Activated CD8-positive, alpha-beta memory T cell treated with anti-CD3 and anti-CD28 coated beads for 1 hour (primary cell): Measurements from ENCODE around the gene PLEKHA7.
"Not testable (repeated sequence)": the region's sequence is repeated elsewhere in the genome, so short reads cannot be mapped to it uniquely, and the experiment has no call there.

ENCODE experiments used
- DNase-seq, 2 donors: peaks; one replicate each; pipeline ENCODE4 v3.0.0-alpha.2; 2020; ENCODE audit warnings: low read depth in 1 of 2; ENCODE audit errors: extremely low read depth in 1 of 2

The PLEKHA7 gene

DNA sequence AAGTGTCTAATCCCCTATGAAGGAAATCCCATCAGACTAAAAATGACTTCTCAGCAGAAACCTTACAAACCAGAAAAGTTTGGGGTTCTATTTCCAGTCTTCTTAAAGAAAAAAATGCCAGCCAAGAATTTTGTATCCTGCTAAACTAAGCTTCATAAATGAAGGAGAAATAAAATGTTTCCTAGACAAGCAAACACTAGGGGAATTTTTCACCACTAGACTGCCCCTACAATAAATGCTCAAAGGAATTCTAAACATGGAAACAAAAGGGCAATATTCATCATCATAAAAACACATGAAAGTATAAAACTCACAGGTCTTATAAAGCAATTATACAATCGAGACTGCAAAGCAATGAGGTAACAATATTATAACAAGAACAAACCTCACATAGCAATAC, 124.3 kb downstream of the PLEKHA7 start:
- no peak for DNase-seq

DNA sequence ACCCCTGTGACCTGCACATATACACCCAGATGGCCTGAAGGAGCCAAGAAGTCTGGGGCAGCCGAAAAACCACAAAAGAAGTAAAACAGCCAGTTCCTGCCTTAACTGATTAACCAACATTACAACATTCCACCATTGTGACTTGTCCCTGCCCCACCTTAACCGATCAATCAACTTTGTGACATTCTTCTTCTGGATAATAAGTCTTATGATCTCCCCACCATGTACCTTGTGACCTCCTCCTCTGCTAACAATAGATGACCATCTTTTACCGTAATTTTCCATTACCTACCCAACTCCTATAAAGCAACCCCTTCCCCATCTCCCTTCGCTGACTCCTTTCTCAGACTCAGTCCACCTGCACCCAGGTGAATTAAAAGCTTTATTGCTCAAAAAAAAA, 125.2 kb downstream of the PLEKHA7 start:
- DNase-seq: not testable (repeated sequence)

DNA sequence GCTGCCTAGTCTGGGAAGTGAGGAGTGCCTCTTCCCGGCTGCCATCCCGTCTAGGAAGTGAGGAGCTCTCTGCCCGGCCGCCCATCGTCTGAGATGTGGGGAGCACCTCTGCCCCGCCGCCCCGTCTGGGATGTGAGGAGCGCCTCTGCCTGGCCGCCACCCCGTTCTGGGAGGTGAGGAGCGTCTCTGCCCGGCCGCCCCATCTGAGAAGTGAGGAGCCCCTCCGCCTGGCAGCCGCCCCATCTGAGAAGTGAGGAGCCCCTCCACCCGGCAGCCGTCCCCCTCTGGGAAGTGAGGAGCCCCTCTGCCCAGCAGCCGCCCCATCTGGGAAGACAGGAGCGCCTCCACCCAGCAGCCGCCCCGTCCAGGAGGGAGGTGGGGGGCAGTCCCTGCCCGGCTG, 126.3 kb downstream of the PLEKHA7 start:
- DNase-seq: not testable (repeated sequence)

DNA sequence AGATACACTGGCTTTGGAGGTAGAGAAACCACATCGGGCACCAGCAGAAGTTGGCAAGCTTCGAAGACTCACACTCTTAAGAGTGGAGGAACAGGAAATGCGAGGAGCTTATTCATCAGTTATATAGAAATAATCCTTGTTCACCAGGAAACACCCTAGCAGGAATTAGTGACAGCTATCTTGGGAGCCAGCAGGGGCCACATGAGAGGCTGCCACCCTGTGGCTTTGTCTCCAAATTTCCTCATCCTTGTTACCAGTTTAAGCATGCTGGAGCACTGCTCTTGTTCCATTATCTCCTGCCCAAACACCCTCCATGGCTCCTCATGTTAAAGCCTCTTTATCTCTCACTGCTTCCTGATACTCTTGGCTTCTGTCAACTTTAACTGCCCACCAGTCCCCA, 131.0 kb downstream of the PLEKHA7 start:
- DNase-seq: no peak

DNA sequence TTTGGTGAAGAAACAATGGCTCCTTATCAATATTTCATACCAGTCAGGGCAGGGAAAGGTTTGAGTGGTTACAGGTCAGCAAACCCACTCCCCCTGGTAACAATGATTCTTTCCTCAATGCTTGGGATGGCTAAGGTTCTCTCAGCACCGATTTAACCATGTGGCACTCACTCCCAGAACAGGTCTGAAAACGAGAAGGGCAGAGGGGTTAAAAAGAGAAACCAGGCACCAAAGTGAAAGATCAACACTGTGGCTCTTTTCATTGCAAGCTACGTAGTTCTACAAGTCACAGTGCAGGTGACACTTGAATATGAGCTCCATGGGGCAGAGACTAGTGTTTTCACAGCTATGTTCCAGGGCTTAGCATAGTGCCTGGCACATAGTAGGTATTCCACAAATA, 132.4 kb downstream of the PLEKHA7 start:
- DNase-seq: no peak

DNA sequence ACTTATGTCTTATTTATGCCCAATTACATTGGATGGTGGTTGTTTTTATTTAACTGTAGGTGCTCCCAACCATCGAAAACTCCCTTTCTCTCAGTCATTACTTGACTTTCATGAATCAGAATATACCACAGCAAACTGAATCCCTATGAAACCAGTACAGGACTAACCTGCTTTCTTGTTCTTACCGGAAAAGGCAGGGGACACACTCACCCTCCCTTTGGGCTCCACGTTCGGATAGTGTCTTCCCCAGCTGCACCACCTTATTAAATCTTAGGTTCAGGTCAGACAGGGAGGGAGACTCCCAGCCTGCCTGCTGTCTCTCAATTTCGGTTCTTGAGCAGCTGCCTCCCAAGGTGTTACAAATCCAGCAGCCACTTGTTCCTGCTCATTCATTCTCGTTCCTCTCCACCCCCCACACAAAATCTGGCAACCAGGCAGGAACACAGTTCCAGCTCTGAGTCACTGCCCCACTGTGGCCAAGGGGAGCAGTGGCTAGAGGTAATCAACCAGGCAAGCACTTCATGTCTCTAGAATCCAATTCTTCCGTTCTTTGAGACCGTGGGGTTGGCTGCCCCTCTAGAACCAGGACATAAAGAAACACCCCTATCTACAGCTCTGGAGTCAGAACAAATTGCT, 133.0 kb downstream of the PLEKHA7 start:
- DNase-seq: no peak

DNA sequence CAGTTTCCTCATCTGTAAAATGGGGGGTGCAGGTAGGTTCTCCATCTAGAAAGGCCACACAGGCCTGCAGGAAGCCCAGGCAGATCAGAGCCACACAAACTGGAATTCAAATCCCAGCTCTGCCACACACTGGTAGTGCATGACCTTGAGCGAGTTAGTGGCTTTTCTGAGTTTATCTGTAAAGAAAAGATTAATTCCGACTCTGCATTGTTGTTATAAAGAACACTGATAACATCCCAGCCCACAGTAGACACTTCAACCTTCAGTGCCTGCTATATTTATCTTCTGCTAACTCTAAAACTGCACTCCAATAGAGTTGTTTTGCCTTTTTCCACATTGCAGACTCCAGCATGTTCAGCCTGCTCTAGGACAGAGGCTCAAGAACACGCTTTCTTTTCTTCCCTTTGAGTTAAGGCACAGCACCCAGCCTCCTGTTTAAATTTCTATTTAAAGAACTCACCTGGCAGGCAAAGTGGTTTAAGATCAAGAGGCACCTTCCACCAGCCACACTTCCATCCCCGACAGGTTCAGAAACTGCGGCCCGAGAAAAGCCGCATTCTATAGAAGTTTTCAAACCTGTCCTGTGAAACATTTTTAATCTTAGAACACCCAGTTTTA, 133.9 kb downstream of the PLEKHA7 start:
- DNase-seq: no peak

DNA sequence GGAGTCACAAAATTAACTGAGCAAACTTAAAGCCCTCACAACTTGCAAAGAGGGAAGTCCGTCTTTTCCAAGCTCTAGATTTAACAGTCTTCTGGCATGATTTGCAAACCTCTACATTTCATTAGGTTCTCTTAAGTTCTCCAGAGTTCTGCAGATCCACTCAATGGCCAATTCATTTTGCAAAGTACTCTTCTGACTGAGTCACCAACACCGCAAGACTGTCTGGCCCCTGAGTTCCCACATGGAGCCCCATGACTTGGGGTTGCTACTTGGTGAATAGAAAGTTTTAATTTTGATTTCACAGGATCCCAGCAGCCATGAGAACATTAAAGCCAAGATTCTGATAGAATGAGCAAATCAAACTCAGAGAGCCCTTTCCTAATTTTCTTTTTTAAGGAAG, 134.5 kb downstream of the PLEKHA7 start:
- DNase-seq: no peak

DNA sequence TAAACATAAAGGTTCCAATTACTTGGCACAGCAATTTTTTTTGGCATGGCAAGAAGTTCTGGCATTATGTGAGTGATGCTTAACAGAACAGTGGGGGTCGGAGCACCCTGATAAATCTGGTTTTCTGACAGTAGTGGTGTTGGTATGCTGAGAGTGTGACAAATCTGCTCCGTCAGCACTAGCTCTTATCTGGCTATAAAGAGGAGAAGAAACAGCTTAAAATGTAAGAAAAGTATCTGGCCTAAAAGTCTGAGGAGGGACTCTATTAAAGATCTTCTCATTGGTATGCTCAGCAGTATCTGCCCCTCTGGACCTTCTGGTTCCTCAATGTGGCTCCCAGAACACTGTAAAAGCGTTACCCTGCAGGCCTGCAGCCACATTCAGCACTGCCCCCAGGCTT, 137.4 kb downstream of the PLEKHA7 start:
- no peak for DNase-seq

DNA sequence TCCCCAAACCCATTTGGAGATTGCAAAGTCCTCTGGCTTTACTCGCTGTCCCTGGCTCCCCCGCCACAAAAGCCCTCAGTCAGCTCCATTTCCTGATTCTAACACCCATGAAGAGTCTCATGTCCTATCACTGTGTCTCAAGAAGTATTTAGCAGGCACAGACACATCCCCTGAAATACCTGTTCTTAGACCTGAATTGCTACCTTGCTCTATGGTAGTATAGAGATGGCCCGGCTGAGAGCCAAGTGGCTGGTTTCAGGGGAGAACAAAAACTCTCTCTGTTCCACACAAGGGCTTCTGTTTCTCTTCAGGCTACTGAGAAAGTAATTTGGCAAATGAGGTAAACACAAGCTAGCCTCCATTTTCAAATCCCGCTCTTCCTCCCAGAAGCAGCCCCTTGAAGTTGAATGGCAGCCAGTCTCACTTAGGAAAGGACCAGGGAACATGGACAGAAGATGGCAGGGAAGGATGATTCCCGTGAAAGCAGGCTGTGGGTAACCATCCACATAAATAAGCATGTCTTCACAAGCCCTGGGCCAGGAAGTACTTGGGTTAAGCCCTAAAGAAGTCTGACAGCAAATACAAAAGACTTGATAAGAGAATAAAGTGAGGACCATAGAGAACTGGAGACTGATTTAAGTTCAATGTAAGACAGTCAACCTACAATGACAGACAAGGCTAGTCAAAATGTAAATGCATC, 138.0 kb downstream of the PLEKHA7 start:
- DNase-seq: no peak

DNA sequence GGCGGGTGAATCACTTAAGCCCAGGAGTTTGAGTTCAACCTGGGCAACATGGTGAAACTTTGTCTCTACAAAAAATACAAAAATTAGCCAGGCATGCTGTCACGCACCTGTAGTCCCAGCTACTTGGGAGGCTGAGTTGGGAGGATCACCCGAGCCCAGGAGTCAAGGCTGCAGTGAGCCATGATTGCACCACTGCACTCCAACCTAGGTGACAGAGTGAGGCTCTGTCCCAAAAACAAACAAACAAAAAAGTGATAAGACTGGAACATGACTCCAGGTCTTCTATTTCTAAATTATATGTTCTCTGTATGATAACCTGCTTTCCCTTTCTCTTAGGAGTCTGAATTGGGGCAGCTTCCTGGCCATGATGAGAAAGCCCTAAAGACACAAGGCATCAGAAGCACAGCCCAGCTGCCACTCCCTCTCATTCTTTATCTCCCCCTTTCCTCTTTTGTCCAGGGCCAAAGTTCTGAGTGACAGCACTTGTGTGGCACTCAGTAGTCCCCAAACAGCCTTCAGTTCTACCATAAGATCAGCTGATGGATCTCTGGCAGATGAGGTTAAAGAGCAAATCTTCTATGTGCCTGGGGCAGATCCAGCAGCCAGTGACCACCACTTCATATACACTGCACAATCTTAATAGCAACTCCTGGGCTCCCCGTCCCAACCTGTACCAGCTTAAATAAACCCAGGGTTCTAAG, 139.8 kb downstream of the PLEKHA7 start:
- DNase-seq: no peak

DNA sequence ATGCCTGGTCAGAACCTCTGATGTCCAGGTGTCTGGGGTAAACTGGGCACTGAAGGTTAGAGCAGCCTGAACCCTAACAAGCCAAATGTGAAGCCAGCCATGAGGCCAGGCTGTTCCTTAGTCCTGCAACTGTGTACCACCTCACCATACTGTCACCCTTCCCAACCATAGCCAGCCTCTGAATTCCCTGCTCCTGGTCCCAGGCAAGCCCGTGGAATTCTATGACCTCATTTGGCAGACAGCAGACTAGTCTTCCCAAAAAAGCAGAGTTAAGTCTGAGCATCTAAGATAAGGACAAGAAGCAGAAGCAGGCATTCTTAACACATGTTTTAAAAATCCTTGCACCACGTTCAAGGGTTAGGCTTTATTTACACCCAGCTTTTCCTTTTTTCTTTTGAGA, 140.9 kb downstream of the PLEKHA7 start:
- DNase-seq: no peak

DNA sequence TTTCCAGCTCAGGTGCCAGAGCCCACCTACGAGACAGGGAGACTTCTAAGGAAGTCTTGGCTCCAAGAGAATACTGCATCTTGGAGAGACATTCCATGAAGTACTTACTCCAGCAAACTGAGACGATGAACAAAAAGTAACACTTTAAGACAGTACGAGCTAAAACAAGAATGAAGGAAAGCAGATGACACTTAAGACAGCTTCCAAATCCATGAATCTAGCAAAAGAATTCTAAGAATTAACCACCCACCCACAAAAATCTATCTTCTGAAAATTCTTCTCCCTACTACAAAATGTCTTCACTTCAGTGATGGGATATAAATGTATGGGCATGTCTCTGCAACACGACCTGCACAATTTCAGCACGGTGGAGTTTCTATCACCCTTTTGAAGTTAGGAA, 142.8 kb downstream of the PLEKHA7 start:
- no peak for DNase-seq

DNA sequence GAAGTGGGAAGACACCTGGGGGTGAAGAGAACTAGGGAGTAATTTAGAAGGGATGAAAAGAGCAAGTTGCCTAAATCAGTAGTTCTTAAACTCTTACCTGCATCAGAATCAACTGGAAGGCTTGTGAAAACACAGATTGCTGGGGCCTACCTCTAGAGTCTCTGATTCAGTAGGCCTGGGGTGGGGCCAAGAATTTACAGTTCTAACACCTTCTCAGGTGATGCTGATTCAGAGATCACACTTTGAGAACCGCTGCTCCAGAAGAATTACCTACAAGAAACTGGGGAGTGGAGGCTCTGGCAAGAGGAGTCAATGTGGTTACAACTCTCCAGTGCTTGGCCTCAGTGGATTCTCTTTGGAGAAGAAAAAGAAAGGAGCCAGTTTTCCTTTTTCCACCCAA, 147.1 kb downstream of the PLEKHA7 start:
- DNase-seq: no peak

DNA sequence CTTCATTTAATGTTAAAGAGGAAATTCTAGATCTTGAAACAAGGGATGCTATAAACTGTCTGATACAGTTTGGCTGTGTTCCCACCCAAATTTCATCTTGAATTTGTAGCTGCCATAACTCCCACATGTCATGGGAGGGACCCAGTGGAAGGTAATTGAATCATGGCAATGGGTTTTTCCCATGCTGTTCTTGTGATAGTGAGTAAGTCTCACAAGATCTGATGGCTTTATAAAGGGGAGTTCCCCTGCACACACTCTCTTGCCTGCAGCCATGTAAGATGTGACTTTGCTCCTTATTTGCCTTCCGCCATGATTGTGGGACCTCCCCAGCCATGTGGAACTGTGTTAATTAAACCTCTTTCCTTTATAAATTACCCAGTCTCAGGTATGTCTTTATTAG, 149.8 kb downstream of the PLEKHA7 start:
- DNase-seq: not testable (repeated sequence)

DNA sequence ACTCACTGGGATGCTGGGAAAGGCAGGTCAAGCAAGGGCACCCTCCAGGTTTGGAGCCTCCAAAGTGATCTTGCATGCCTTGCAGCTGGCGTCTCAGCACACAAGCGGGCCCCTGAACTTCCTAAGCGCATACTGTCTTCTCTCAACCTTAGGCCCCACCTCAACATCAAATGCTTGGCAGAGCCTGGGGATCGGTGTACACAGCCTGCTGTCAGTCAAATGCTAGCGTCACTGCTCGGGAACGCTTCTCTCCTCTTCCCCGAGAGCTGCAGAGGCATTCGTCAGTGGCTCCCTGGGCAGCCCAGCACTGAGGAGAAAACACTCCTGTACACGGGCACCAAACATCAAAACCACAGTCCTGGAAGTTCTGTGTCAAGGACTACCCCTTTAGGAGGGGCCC, 150.8 kb downstream of the PLEKHA7 start:
- DNase-seq: no peak

DNA sequence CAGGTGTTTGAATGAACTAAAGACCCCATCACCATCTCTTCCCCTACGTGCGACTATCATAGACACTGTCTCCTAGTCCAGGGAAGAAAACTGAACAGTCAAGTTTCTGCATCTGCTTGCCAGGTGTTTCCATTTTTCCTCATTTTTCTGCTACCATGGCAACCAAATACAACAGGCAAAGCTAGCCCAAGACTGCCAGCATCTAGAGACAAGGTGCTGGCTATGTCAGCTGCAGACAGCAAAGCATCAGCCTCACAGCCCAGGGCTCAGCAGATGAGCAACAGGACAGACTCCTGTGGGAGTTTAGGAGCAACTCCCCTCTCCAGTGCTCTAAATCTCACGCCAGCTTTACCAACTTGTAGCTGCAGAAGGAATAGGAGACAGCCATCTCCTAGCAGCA, 151.5 kb downstream of the PLEKHA7 start:
- DNase-seq: no peak

DNA sequence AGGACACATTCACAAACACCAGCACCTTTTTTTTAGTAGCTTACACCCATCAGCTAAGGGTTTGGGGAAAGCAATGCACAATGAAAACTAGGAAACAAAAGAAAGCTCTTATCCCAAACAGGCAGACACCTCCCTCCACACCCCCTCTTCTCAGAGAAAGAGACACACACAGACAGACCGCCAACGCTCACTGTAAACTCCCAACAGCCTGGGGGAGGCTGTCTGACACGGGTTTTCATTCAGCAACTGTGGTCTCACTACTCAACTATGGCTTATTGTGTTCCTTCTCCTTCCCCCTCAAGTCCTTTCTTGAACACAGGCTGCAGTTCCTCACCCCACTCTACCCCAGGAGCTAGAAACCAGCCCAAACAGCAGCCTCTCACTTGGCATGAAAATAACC, 152.4 kb downstream of the PLEKHA7 start:
- no peak for DNase-seq

DNA sequence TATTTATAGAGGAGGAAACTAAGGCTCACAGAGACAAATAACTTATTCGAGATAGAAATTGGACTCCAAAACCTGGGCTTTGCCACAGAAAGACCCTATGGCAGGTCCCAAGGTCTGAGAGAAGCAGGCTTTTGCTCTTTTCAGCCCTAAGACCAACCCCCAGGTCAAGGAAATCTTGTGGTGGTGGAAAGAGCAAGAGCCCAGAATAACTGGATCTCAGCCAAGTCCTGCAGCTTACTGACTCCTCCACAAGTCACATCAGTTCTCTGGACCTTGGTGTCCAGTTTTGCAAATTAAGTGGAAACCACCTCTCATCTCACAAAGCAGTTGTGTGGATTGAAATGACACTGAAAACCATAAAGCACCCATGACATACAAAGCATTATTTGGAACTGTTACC, 153.6 kb downstream of the PLEKHA7 start:
- no peak for DNase-seq

DNA sequence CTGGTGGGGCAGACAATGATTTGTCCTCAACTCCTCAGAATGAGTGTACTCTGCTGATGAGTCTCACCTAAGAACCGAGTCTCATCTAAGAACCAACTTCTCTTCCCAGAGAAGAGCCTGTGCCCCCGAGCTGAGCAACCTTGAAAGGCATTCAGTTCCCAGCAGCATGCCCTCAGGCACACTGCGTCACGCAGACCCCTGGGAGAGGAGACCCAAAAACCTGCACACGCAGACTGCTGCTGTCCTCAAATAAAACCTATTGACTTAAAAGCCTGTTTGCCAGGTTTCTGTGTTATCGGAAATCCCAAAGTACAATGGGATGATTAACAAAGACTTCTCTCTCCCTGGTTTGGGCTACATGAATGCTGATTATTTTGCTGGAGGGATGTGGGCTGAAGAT, 154.6 kb downstream of the PLEKHA7 start:
- no peak for DNase-seq

DNA sequence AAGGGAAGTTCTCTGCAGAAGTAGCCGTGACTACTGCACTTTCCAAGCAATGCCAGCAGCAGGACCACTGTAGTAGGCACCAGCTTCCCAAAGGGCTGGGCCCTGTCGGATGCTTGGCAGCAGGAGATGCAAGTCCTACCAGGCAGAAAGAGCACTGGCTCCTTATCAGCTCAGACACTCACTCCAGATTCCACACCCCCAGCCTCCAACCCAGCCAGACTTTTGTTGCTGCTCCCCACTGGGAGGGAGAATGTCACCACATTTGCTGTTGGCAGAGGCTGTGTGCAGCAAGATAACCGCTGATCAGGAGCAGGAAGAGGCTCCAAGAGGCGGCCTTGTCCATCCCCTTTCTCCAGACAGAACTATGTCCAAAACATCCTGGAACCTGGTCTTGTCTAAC, 157.0 kb downstream of the PLEKHA7 start:
- DNase-seq: no peak

DNA sequence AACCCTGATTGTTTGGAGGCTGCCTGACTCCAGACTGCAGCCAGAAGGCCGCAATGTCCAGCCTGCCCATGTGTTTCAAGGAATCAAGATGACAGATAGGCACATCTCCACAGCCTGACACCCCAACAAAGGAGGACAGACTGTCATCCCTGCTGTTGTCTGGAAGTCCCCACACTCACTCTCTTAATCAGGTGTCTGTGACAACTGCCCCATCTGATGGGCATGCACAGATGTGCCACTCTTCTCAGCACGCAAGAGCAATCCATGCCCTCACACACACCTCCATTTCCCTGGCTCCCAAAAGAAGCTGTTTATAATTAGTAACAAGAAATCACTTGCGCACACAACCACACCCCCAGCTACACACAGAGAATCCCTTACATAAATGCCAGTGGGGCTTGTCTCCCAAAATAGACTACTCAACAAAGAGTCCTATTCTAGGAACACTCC, 158.2 kb downstream of the PLEKHA7 start:
- DNase-seq: no peak
